KMS-11 (cell line): ENCODE results near the gene TPST1.

Experiments used
- H2AFZ ChIP-seq: fragments of 200-600 bp; sonication (generic); 2 replicates; pipeline ENCODE4 v1.6.1; 2016; ENCODE audit warnings: antibody characterized with exemption, mixed run types, low read depth
- H3K27ac ChIP-seq: fragments of 200-600 bp; sonication (generic); 2 replicates; pipeline ENCODE4 v1.6.1; 2016; ENCODE audit warnings: mild to moderate bottlenecking, mixed run types
- H3K27me3 ChIP-seq: fragments of 200-600 bp; sonication (generic); 2 replicates; pipeline ENCODE4 v1.6.1; 2017; ENCODE audit warnings: mild to moderate bottlenecking, low read depth, mixed run types, moderate library complexity; ENCODE audit not compliant: insufficient read depth
- H3K36me3 ChIP-seq: fragments of 200-600 bp; sonication (generic); 2 replicates; pipeline ENCODE4 v1.6.1; 2017; ENCODE audit warnings: mild to moderate bottlenecking, mixed run types; ENCODE audit not compliant: insufficient read depth
- H3K4me1 ChIP-seq: fragments of 200-600 bp; sonication (generic); 2 replicates; pipeline ENCODE4 v1.6.1; 2016; ENCODE audit warnings: mild to moderate bottlenecking, low read depth, mixed run types; ENCODE audit not compliant: poor library complexity, severe bottlenecking
- H3K4me2 ChIP-seq: fragments of 200-600 bp; sonication (generic); 2 replicates; pipeline ENCODE4 v1.7.0; 2016; ENCODE audit warnings: mild to moderate bottlenecking, mixed run types
- H3K4me3 ChIP-seq: fragments of 200-600 bp; sonication (generic); IDR thresholded peaks from 2 replicates; pipeline ENCODE4 v1.6.1; 2017; ENCODE audit warnings: low read depth, low read length, mixed read lengths; ENCODE audit not compliant: insufficient read depth
- H3K79me2 ChIP-seq: fragments of 200-600 bp; sonication (generic); 2 replicates; pipeline ENCODE4 v1.6.1; 2016; ENCODE audit warnings: low read depth, mixed run types; ENCODE audit not compliant: insufficient read depth
- H3K9ac ChIP-seq: fragments of 200-600 bp; sonication (generic); 2 replicates; pipeline ENCODE4 v1.6.1; 2016; ENCODE audit warnings: mild to moderate bottlenecking, mixed run types
- H4K20me1 ChIP-seq: fragments of 200-600 bp; sonication (generic); 2 replicates; pipeline ENCODE4 v1.6.1; 2016; ENCODE audit warnings: mild to moderate bottlenecking, mixed run types; ENCODE audit not compliant: insufficient read depth
- TF ChIP-seq, protein P1 (sequence below): fragments of 200-600 bp; sonication (generic); conservative IDR thresholded peaks from 2 replicates; pipeline ENCODE4 v1.6.1; 2017; ENCODE audit warnings: low read depth, mild to moderate bottlenecking, antibody characterized with exemption, low read length, moderate library complexity, mixed read lengths

Gene TPST1

GRCh38 chr7:66187905-66188304 is 17.2 kb upstream of the TPST1 start:
- Histone ChIP-seq H2AFZ (no peak overlapping the region), H4K20me1 (no peaks in the 10 kb centered on the region), H3K4me1 (peaks cover 5% of the 10 kb centered on the region), H3K27me3 (no peaks in the 10 kb centered on the region), H3K9ac (no peak overlapping the region), H3K4me2 (no peak overlapping the region), H3K4me3 (no peak overlapping the region), H3K27ac (no peak overlapping the region), H3K36me3 (no peaks in the 10 kb centered on the region), H3K79me2 (no peaks in the 10 kb centered on the region)
- TF ChIP-seq, protein P1, sequence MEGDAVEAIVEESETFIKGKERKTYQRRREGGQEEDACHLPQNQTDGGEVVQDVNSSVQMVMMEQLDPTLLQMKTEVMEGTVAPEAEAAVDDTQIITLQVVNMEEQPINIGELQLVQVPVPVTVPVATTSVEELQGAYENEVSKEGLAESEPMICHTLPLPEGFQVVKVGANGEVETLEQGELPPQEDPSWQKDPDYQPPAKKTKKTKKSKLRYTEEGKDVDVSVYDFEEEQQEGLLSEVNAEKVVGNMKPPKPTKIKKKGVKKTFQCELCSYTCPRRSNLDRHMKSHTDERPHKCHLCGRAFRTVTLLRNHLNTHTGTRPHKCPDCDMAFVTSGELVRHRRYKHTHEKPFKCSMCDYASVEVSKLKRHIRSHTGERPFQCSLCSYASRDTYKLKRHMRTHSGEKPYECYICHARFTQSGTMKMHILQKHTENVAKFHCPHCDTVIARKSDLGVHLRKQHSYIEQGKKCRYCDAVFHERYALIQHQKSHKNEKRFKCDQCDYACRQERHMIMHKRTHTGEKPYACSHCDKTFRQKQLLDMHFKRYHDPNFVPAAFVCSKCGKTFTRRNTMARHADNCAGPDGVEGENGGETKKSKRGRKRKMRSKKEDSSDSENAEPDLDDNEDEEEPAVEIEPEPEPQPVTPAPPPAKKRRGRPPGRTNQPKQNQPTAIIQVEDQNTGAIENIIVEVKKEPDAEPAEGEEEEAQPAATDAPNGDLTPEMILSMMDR = no peak

DNA sequence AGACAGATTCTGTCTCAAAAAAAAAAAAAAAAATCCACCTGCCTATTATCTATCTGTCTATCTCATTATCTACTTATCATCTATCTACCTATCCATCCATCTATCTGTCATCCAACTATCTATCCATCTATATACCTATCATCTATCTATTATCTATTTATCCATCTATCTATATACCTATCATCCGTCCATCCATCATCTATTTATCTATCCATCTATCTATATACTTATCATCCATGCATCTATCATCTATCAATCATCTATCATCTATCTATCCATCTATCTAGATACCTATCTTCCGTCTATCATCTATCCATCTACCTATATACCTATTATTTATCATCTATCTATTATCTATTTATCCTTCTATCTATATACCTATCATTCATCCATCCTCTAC is 16.5 kb upstream of the TPST1 start:
- no peaks in the 10 kb centered on the region for H3K79me2 ChIP-seq
- no peak overlapping the region for H2AFZ ChIP-seq
- H3K27ac ChIP-seq = no peak overlapping the region
- H3K9ac ChIP-seq = no peak overlapping the region
- no peaks in the 10 kb centered on the region for H4K20me1 ChIP-seq
- H3K4me1 ChIP-seq = peaks cover 5% of the 10 kb centered on the region
- H3K4me3 ChIP-seq = no peak overlapping the region
- H3K36me3 ChIP-seq = no peaks in the 10 kb centered on the region
- TF ChIP-seq, protein P1 = no peak
- H3K27me3 ChIP-seq = no peaks in the 10 kb centered on the region
- no peak overlapping the region for H3K4me2 ChIP-seq

- no peaks in the 10 kb centered on the region for H3K36me3 ChIP-seq
- H3K79me2 ChIP-seq = no peaks in the 10 kb centered on the region
- no peak overlapping the region for H3K27ac ChIP-seq
- H3K4me3 ChIP-seq = no peak overlapping the region
- no peak overlapping the region for H3K9ac ChIP-seq
- no peak overlapping the region for H3K4me2 ChIP-seq
- H4K20me1 ChIP-seq = no peaks in the 10 kb centered on the region
- no peaks in the 10 kb centered on the region for H3K27me3 ChIP-seq
- no peak overlapping the region for H2AFZ ChIP-seq
- TF ChIP-seq, protein P1 = no peak
- H3K4me1 ChIP-seq = peaks cover 5% of the 10 kb centered on the region
These were observed 15.2 kb upstream of the TPST1 start for GRCh38 chr7:66189695-66190503.

- no peaks in the 10 kb centered on the region for H4K20me1 ChIP-seq
- H3K79me2 ChIP-seq = no peaks in the 10 kb centered on the region
- TF ChIP-seq, protein P1 = no peak
- H3K4me3 ChIP-seq = no peak overlapping the region
- H3K27me3 ChIP-seq = no peaks in the 10 kb centered on the region
- no peaks in the 10 kb centered on the region for H3K36me3 ChIP-seq
- no peak overlapping the region for H3K4me2 ChIP-seq
- H3K4me1 ChIP-seq = peaks cover 5% of the 10 kb centered on the region
- no peak overlapping the region for H3K27ac ChIP-seq
- no peak overlapping the region for H2AFZ ChIP-seq
- H3K9ac ChIP-seq = no peak overlapping the region
These were observed 14.7 kb upstream of the TPST1 start for GRCh38 chr7:66190504-66190857.
